GM12878 (cell line): ENCODE data around the gene FBRSL1. TPM values are rescaled to one million over a fixed set of nuclear protein-coding genes. Genes with fewer than 3 reads are reported as not detected.

ENCODE experiments used
- ATAC-seq: fragments of 200-7000 bp; cut with Tn5 transposase; 3 replicates; pipeline ENCODE4 v1.9.1; 2020; ENCODE audit warnings: mild to moderate bottlenecking, moderate library complexity
- BruUV-seq: library from RNA; stranded (reverse); fragments of 400-500 nt; replicated peaks from 2 replicates; lab custom pipeline; 2021; lab: Mats Ljungman, UMichigan
- CTCF ChIA-PET: fragments of 300-600 bp; sonication (Branson Sonifier 250); formaldehyde crosslinking; extraction: SDS; loops from one replicate; lab custom pipeline; 2021; ENCODE audit warnings: inconsistent platforms; lab: Yijun Ruan, JAX
- POLR2A ChIA-PET: fragments of 350-600 bp; formaldehyde crosslinking; extraction: SDS; loops from one replicate; lab custom pipeline; 2021; ENCODE audit warnings: inconsistent platforms; lab: Charles Lee
- RAD21 ChIA-PET: fragments of 300-600 bp; sonication (Branson Sonifier 250); formaldehyde crosslinking; loops from one replicate; lab custom pipeline; 2023; ENCODE audit warnings: antibody characterized with exemption; ENCODE audit not compliant: unreplicated experiment; lab: Charles Lee
- SMC1A ChIA-PET: fragments of 300-600 bp; sonication (Branson Sonifier 250); formaldehyde crosslinking; loops from one replicate; lab custom pipeline; 2023; ENCODE audit not compliant: unreplicated experiment, uncharacterized antibody; lab: Charles Lee
- DNase-seq: peaks from one replicate; pipeline ENCODE4 v3.0.0-alpha.2; 2011; ENCODE audit warnings: low read depth, low spot score
- FAIRE-seq: peaks from 3 replicates; lab custom pipeline; 2011; peaks lifted over from hg19 to GRCh38; lab: Jason Lieb, UNC
- H2AFZ ChIP-seq: 2 replicates; pipeline ENCODE4 v1.6.0; 2011; ENCODE audit warnings: low read depth, low read length, control low read depth; ENCODE audit not compliant: control insufficient read depth
- H3K27ac ChIP-seq: 2 replicates; pipeline ENCODE4 v1.5.1; 2011; ENCODE audit warnings: control low read depth; ENCODE audit not compliant: control insufficient read depth, insufficient read depth
- H3K27me3 ChIP-seq, 2 experiments: replicated peaks in 1 of 2; 2 replicates each; pipeline versions ENCODE4 v1.6.0 to v1.6.1; 2011; ENCODE audit warnings: low read length in 1 of 2; ENCODE audit not compliant: control insufficient read depth in 2 of 2, insufficient read depth in 2 of 2
- H3K36me3 ChIP-seq, 2 experiments: 2 replicates each; pipeline ENCODE4 v1.5.1; 2011; ENCODE audit warnings: low read length in 1 of 2; ENCODE audit not compliant: control insufficient read depth in 2 of 2, insufficient read depth in 2 of 2
- H3K4me1 ChIP-seq: 2 replicates; pipeline ENCODE4 v1.6.1; 2011; ENCODE audit warnings: mild to moderate bottlenecking, low read length, moderate library complexity, mixed read lengths; ENCODE audit not compliant: control insufficient read depth, insufficient read depth
- H3K4me2 ChIP-seq: 2 replicates; pipeline ENCODE4 v1.6.0; 2011; ENCODE audit warnings: control low read depth; ENCODE audit not compliant: control insufficient read depth, insufficient read depth
- H3K4me3 ChIP-seq: fragments of 200-600 bp; sonication (generic); 2 replicates; pipeline ENCODE4 v1.5.1; 2016
- H3K79me2 ChIP-seq: 2 replicates; pipeline ENCODE4 v1.6.0; 2011; ENCODE audit warnings: low read length; ENCODE audit not compliant: control insufficient read depth, insufficient read depth
- H3K9ac ChIP-seq: 2 replicates; pipeline ENCODE4 v1.8.0; 2011; ENCODE audit warnings: low read length, control low read depth, mixed read lengths; ENCODE audit not compliant: control insufficient read depth, insufficient read depth
- H3K9me3 ChIP-seq: replicated peaks from 3 replicates; pipeline ENCODE4 v1.5.1; 2011; ENCODE audit warnings: mild to moderate bottlenecking, low read length; ENCODE audit not compliant: control insufficient read depth, insufficient read depth
- H4K20me1 ChIP-seq: 2 replicates; pipeline ENCODE4 v1.6.0; 2011; ENCODE audit not compliant: control insufficient read depth, insufficient read depth
- BMI1 ChIP-seq: fragments of 450-650 bp; IDR thresholded peaks from 2 replicates; pipeline ENCODE4 v1.6.1; 2016; ENCODE audit warnings: mild to moderate bottlenecking, moderate library complexity, borderline replicate concordance
- CBX5 ChIP-seq: sonication (generic); IDR thresholded peaks from 2 replicates; pipeline ENCODE4 v1.6.1; 2016; ENCODE audit warnings: low read depth, moderate library complexity, mild to moderate bottlenecking, inconsistent platforms
- DPF2 ChIP-seq: fragments of 450-650 bp; IDR thresholded peaks from 2 replicates; pipeline ENCODE4 v1.6.1; 2017; ENCODE audit warnings: mild to moderate bottlenecking
- GABPA ChIP-seq: IDR thresholded peaks from 2 replicates; pipeline ENCODE4 v1.6.1; 2014; ENCODE audit warnings: antibody characterized with exemption, low read depth, mild to moderate bottlenecking, inconsistent platforms
- HCFC1 ChIP-seq: fragments of 150-350 bp; IDR thresholded peaks from 2 replicates; pipeline ENCODE4 v1.6.1; 2014; ENCODE audit warnings: low read length
- HDAC6 ChIP-seq: fragments of 200-600 bp; sonication (generic); IDR thresholded peaks from one replicate; pipeline ENCODE4 v1.8.0; 2017; ENCODE audit warnings: antibody characterized with exemption; ENCODE audit not compliant: unreplicated experiment
- JUNB ChIP-seq: IDR thresholded peaks from 2 replicates; pipeline ENCODE4 v1.6.1; 2016; ENCODE audit warnings: antibody characterized with exemption, mild to moderate bottlenecking
- MLLT1 ChIP-seq: fragments of 450-650 bp; IDR thresholded peaks from 2 replicates; pipeline ENCODE4 v1.6.1; 2016; ENCODE audit warnings: mild to moderate bottlenecking
- NFYA ChIP-seq: IDR thresholded peaks from 2 replicates; pipeline ENCODE4 v1.6.1; 2011; ENCODE audit warnings: low read depth, mild to moderate bottlenecking, low read length, improper control_type of control experiment, borderline replicate concordance
- PAX5 ChIP-seq: IDR thresholded peaks from 2 replicates; pipeline ENCODE4 v1.6.1; 2011; ENCODE audit warnings: low read depth, low read length, borderline replicate concordance
- POLR2A ChIP-seq: IDR thresholded peaks from 2 replicates; pipeline ENCODE4 v1.6.1; 2011; ENCODE audit warnings: low read depth, mild to moderate bottlenecking, low read length
- POLR2AphosphoS5 ChIP-seq: IDR thresholded peaks from 2 replicates; pipeline ENCODE4 v1.6.1; 2011; ENCODE audit warnings: mild to moderate bottlenecking, low read length, inconsistent platforms
- RUNX3 ChIP-seq: IDR thresholded peaks from 2 replicates; pipeline ENCODE4 v1.6.1; 2012; ENCODE audit warnings: low read length, inconsistent platforms
- SPI1 ChIP-seq: IDR thresholded peaks from 2 replicates; pipeline ENCODE4 v1.6.1; 2011; ENCODE audit warnings: low read depth, mild to moderate bottlenecking, low read length, moderate library complexity, borderline replicate concordance; ENCODE audit not compliant: insufficient read depth
- YY1 ChIP-seq: IDR thresholded peaks from 2 replicates; pipeline ENCODE4 v1.6.1; 2011; ENCODE audit warnings: low read depth, mild to moderate bottlenecking, low read length
- WGBS: methylation state at CpG from one replicate; pipeline ENCODE4 v1.1.6; 2016; ENCODE audit warnings: low lambda C conversion rate; ENCODE audit not compliant: insufficient replicate concordance, insufficient coverage; ENCODE audit errors: missing lambda C conversion rate; 5-methylcytosine and 5-hydroxymethylcytosine counted together
- in situ Hi-C: fragments of 300-500 bp; cut with MboI; formaldehyde crosslinking; loops from 9 replicates; pipeline ENCODE4 v1.14.3; 2018; ENCODE audit warnings: mixed read lengths
- intact Hi-C: fragments of 100-400 bp; cut with micrococcal nuclease; formaldehyde crosslinking; loops from one replicate; pipeline ENCODE4 v1.14.2; 2022; ENCODE audit not compliant: unreplicated experiment
- polyA plus RNA-seq, 11 experiments: library from polyadenylated mRNA; depleted of rRNA in 4 of 11; unstranded in 6 of 11; stranded (reverse) in 5 of 11; fragments of >200 nt; fragmentation: Nextera tagmentation in 4 of 11; fragmentation: Illumina TruSeq in 1 of 11; extraction: Ambion mirVana in 4 of 11; extraction: Trizol in 1 of 11; gene quantifications; 1 replicate in 1 of 11; 2 replicates in 10 of 11; pipeline versions ENCODE4 v1.2.1 to v1.2.3, GENCODE V29; 2011 to 2016; ENCODE audit warnings: inconsistent platforms in 2 of 11, missing spikeins in 2 of 11, low read depth in 1 of 11
- total RNA-seq, 4 experiments: library from RNA; depleted of rRNA in 3 of 4; stranded (reverse); fragments of >200 nt in 3 of 4; fragmentation: Illumina TruSeq in 1 of 4; extraction: Trizol in 1 of 4; gene quantifications; 2 replicates each; pipeline versions ENCODE4 v1.2.1 to v1.2.3, GENCODE V29; 2013 to 2021

The FBRSL1 gene
- total and polyA plus RNA-seq, 10 of the 15 experiments (the other 5 are each of a cell fraction or from before 2014, with no cell fraction given) = 0.19 to 55.1 (median 4.1) TPM

DNA sequence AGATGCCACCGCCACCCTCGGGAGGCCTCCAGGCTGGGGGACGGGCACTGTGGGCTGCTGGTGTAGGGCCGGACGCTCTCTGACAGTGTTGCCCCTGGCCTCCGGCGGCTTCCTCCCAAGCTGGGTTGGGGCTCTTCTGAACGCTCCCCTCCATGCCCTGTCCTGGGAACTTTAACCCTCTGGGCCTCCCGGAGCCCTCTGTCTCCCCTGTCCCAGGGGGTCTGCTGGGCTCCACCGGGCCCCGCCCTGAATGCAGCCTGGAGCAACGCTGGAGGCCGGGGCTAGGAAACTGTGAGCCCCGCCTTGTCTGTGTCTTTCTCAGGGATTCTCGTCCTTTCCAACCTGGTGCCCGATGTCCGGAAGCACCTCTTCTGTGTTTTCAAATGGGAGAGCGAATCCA is 45.7 kb upstream of the FBRSL1 start (continued):
- TF ChIP-seq NFYA (no peak), DPF2 (no peak)
- TF ChIP-seq, all 136 proteins: peak for 0

DNA sequence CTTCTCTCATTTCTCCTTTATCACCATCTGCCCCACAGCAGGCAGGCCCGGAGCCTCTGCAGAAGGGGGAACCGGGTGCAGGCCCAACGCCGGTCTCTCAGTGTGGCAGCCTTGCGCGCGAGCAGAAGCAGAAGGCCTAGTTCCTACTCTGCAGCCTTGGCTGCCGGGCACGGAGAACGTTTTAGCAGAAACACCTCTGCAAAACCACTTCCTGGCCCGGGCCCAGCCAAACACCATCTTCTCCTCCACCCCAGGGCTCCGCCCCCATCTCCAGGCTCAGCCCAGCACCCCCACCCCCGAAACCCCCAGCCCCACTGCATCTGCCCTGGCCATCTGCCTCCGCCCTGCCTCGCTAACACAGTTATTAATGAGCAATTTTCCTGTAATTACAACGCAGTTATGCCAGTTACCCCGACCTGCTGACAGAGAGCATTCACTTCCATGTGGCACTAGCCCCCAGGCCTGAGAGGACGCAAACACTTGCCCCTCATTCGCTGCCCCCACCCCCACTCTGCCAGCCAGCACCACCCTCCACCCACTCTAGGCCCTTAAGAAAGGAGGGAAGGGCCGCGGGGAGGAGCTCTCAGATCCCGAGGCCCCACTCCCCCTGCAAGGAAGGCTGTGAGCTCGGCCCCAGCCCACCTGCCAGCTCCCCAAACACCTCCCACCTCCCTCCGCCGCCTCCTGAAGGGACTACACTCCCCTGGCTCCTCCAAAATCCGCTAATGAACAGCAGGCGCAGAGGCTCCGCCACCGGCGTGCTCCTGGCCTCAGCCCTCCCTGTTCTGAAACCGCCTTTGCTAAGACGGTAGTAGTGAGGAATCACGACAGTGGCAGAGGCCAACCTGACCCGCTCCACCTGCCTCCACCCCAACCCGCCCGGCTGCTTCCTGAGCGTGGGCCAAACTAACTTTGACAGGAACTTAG is 44.7 kb upstream of the FBRSL1 start:
- Histone ChIP-seq H2AFZ (peak overlapping the region; percentile 61), H3K27ac (no peak overlapping the region; the same call in 1 of the 2 replicates), H3K4me3 (no peak overlapping the region), H3K9ac (peak overlapping the region; percentile 28; the same call in 1 of the 2 replicates), H3K9me3 (no peaks in the 10 kb centered on the region), H3K79me2 (no peaks in the 10 kb centered on the region), H4K20me1 (no peaks in the 10 kb centered on the region), H3K27me3 (no peaks in the 10 kb centered on the region), H3K4me1 (peaks cover 8% of the 10 kb centered on the region), H3K4me2 (no peak overlapping the region), H3K36me3 (no peaks in the 10 kb centered on the region)
- ATAC-seq = peak; percentile 72
- POLR2A ChIA-PET = no interaction called here
- TF ChIP-seq CBX5 (no peak), POLR2AphosphoS5 (0 out of 2 replicates have a peak, but pooled peaks have one; percentile 28), YY1 (no peak), JUNB (no peak), PAX5 (no peak), SPI1 (peak; percentile 25; the same call in 1 of the 2 replicates), HDAC6 (no peak), BMI1 (no peak), RUNX3 (peak; percentile 62), POLR2A (peak; percentile 75), GABPA (peak; percentile 42; the same call in 1 of the 2 replicates), HCFC1 (no peak), MLLT1 (no peak)
- CTCF ChIA-PET = no interaction called here
- RAD21 ChIA-PET = no interaction called here
- peak; percentile 71 for FAIRE-seq
- BruUV-seq = no TSS peak
- no peak for DNase-seq
- intact Hi-C loops = no loop called here
- 54% methylated on average over 32 of the region's 37 CpGs for WGBS
- in situ Hi-C loops = no loop called here
- SMC1A ChIA-PET = no interaction called here
